GM19324 (cell line): ENCODE measurements around the gene SMYD1.

Experiments
- ATAC-seq: cut with Tn5 transposase; IDR thresholded peaks from one replicate; pipeline ENCODE4 v1.9.1; 2021; ENCODE audit warnings: mild to moderate bottlenecking, moderate library complexity; ENCODE audit not compliant: unreplicated experiment, low FRiP score

SMYD1 gene

GRCh38 chr2:88055371-88056128 lies 12.1 kb upstream of the SMYD1 start, which contains the start of gene KRCC1:
Gene KRCC1 (minus strand): TSS chr2:88055783. CDS start chr2:88028563, 27,220 bp downstream.
- peak; percentile 95 for ATAC-seq

GRCh38 chr2:88057437-88057844 lies 10.2 kb upstream of the SMYD1 start:
- no peak for ATAC-seq

DNA sequence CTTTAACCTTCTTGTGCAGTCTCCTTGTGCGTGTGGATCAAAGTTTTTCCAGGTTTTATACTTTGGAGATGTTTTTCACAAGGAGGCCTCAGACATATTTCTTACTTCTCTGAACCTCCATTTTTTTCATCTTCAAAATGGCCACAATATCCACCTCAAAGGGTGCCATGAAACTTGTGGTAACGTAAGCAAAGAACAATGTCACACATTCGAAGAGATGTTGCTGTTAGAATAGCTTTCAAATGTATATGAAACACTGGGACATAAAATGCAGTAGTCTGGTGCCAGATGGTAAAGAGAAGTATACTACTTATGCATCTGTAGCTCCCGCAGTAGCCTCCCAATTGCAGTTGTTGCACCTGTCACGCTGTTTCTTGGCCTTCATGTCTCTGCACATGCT lies 9.4 kb upstream of the SMYD1 start:
- ATAC-seq = no peak

DNA sequence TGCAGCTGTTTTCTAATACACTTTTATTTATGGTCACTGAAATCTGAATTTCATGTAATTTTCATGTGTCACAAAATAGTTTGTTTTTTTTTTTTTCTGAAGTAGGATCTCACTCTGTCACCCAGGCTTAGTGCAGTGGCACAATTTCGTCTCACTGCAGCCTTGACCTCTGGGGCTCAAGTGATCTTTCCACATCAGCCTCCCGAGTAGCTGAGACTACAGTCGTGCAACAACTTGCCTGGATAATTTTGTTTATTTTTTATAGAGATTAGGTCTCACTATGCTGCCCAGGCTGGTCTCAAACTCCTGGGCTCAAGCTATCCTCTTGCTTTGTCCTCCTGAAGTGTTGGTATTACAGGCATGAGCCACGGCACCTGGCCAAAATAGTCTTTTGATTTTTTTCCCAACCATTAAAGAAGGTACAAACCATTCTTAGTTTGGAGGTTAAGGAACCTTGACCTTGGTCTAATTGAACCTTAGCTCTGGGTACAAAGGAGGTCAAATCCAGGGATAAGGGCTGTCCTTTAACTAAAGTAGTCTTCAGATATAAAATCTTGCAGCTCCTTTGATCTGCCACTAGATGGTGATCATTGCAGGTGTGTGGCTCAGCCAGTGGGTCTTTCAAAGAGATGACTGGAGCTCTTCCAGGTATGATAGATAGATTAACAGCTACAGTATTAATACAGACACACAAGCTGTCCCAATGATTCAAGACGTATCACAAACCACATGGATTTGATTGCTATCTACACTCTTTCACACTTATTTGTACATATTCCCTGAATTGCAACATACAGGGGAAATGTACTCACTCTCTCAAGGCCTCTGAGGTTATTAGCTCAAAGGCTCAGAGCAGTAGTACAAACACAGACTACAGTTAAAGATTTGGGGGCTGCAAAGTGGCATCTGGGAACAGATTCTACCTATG lies 7.4 kb upstream of the SMYD1 start:
- no peak for ATAC-seq

DNA sequence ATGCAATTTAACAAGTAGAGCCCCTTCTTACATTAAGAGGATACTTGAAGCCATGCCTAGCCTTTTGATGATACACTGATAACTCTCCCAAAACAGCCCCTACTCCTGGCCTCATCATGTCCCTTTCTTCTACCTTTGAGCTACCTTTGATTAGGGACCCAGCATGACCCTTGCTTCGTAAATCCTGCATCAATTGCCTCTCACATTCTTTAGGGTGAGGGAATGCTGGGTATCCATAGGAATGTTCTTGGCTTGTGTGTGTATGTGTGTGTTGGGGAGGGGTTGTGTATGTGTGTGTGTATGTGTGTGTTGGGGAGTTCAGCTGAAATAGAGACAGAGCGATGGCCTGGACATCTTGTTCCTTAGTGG lies 6.7 kb upstream of the SMYD1 start:
- no peak for ATAC-seq

GRCh38 chr2:88061295-88061694 lies 6.3 kb upstream of the SMYD1 start:
- no peak for ATAC-seq

- ATAC-seq = no peak
Measured at GRCh38 chr2:88066543-88066942, 1.1 kb upstream of the SMYD1 start.

DNA sequence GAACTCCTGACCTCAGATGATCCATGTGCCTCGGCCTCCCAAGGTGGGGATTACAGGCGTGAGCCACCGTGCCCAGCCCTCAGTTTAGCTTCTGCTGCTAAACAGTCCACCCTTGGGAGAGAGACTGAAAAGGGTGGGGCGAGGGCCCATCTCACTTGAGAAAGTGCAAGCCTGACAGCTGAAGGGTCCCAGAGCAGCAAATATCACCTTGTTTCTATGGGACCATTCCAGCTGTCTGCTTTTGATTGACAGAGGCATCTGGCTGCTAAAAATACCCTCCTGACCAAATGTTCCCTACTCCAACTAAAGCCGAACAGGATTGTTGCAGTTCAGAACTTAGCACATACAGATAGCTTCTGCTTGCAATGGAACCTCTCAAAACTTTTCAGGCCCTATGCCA lies 436 bp upstream of the SMYD1 start:
- no peak for ATAC-seq

- no peak for ATAC-seq
Measured at GRCh38 chr2:88068044-88068443, 419 bp downstream of the SMYD1 start.

DNA sequence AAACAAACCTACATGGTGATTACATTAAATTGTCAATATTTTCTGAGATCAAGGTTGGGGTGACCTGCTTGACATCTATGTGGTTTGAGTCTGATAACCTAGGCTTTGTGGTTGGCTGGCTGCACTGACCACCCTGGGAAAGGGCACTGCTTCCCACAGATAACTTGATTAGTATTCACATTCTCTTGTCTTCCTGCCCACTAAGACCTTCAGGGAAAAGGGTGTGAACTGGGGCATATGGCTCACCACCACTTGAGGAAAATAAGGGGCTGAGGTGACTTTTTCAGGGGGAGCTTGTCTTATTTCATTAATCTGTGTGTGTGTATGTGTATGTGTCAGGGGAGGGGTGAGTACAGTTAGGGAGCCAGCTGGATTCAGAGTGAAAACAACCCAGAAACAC lies 1.5 kb downstream of the SMYD1 start:
- no peak for ATAC-seq

GRCh38 chr2:88070055-88070454 lies 2.4 kb downstream of the SMYD1 start:
- ATAC-seq = no peak

- no peak for ATAC-seq
Measured at GRCh38 chr2:88071365-88071764, 3.7 kb downstream of the SMYD1 start.

DNA sequence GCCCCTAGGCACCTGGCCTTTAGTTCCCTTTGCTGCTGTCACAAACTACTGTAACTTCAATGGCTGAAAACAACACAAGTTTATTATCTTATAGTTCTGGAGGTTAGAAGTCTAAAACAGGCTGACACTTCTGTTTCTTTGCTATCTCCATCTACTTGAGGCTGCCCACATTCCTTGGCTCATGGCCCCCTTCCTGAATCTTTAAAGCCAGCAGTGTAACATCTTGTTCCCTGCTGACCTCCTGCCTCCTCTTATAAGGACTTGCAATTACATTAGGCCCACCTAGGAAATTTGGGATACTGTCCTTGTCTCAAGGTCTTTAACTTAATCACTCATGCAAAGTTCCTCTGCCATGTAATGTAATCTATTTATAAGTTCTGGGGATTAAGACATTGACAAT lies 6.5 kb downstream of the SMYD1 start:
- no peak for ATAC-seq

DNA sequence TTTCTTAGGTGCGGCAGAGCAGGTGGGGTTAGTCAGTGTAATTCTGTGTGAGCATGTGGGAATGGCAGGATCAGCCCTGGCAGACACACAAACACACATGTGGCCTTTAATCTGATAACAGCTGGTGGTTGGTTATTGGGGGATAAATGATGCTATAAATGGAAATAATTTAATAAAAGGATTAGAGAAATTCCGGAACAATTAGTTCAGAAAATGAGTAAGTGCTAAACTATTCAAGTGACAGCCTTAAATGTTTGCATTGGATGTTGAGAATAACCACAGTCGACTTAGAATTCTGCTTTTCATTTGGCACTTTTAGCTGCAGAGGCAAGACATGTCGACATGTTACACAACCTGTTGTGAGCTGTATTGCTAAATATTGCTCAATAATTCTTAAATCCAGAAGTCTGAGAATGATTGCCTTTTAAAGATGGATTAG lies 7.2 kb downstream of the SMYD1 start:
- no peak for ATAC-seq

DNA sequence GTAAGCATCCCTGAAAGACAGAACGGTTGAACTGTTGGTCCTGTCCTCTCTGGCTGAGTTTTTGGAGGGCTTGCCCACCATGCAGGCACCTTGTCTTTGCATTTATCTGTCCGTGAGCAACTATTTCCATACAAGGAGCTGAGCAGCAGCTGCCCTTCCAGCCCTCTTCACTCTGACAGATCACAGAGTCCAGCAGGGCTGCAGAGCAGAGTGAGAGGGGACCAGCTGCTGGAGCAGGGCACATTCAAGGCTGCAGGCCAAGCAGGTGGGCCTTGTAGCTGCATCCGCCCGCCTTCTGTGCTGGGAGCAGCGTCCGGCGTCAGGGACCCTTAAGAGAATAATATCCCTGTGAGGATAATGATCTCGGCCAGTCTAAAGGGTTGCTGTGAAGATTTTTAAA lies 9.5 kb downstream of the SMYD1 start:
- ATAC-seq = no peak

DNA sequence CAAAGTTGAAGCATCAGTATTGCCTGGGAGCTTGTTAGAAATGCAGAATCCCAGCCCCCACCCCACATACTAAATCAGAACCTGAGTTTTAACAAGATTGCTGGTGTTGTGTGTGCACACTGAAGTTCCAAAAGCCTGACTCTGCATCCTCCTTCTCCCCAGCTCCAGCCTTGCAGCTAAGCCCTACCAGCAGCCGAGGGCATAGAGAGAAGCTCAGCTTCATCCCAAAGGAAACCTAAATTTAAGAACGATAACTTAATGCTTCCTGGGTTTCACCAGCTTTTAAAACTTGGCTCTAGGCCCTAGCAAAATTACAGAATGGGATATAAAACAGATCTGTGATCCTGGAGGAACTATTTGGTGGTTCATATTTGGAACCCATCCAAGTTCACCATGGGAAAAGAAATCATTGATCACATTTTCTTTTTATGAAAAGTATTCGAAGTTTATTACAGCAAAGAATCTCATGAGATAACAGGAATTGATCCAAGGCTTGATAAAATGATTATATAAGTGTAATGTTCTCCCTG lies 11.1 kb downstream of the SMYD1 start:
- no peak for ATAC-seq

DNA sequence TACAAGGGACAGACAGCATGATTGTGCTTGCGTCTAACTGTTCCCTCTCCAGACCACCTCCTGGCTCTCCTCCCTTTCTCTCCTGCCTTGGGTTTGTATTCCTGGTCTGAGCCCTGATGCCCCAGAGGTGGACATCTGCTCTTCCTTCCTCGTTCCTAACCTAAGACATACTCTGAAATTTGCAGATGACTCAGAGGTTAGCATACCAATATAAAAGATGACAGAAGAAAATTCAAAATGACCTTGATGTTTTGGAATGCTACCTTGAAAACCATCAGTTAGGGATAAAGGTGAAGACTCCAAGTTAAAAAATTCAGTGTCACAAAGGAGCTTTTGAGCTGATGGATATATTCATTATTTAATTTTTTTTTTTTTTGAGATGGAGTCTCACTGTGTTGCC lies 12.9 kb downstream of the SMYD1 start:
- no peak for ATAC-seq

DNA sequence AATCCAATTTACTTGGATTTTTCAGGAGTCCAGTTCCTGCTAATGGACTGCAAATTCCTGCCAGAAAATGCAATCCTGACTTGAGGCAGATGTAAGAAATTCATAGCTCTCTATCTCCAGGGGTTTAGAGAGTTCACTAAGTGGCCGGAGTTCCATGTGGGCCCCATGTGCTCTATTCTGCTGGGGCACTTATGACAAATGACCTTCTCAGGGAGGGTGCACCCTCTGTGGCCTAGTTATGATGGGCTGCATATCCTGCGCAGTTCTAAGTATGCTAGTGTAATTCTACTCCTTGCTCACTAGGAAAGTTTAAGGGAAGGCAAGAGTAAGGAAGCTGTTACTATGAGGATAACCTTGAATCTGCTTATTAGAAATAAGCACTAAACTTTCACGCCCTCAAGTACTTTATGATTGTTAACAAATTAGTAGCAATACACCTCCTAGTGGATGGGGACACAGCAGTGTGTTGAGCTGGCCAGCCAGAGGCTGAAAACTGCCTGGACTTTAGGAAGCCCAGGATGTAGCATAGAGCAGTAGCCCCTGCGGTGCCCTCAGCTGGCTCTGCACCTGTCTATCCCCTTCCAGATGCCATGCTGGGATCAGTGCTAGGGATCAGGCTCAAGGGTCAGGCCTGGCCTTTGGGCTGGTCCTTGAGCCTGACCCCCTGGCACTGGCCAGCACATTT lies 14.4 kb downstream of the SMYD1 start:
- no peak for ATAC-seq

GRCh38 chr2:88082781-88083180 lies 15.2 kb downstream of the SMYD1 start:
- no peak for ATAC-seq

- ATAC-seq = no peak
Measured at GRCh38 chr2:88085099-88085498, 17.5 kb downstream of the SMYD1 start.

DNA sequence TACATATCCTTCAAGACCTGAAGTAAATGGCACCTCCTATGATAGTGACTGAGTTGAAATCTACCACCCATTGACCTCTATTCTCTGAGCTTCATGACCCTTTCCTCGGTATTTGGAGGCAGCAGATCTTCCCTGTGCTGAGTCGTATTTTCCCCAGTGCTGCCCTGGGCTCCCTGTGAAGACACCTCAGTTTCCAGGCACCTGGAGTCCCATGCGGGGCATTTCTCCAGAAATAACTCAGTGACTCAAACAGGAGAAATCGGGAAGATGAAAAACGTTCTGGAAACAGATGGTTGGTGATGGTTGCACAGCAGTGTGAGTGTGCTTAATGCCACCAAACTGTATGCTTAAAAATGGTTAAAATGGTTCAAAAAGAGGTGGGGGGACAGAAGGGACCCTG lies 18.0 kb downstream of the SMYD1 start:
- ATAC-seq = no peak
